Medulla oblongata (tissue), 1 donor: ENCODE results near the gene FOXD2.

Experiments used
- DNase-seq: peaks from one replicate; pipeline ENCODE4 v3.0.0-alpha.2; 2015; ENCODE audit errors: extremely low spot score

Gene FOXD2

DNA sequence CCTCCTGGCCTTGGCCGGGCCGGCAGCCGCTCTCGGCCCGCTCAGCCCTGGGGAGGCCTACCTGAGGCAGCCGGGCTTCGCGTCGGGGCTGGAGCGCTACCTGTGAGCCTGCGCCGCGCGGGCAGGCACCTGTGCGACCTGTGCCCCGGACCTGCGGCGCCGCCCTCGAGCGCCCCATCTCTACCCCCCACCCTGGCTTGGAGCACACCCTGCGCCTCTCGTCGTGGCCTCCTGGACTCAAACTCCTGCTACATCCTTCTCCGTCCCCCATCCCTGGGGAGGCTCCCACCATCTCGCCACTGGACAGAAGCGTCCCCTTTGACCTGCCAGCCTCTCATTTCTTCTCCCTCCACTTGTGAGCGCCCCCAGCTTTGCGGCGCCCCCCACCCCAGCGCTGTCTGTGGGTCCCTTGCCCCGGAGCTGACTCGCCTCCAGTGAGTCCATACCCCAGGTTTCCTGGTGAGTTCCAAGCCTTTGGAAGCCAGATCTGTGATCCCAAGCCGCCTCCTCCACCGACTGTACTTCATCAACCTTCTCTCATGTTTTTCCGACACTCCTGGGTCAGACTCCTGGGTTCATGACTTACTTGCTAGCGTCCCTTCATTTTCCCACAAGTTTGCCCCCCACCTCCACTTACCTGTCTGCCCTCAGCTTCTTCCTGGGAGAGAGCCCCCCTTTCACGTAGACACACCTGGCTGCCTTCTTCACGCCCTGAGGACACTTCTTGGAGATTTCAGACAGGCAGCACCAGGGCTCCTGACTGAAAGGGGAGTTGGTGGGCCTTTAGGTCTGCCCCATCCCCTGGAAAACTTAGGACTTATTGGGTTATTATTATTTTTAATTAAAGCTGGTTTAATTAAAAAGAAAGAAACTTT is 20.4 kb upstream of the FOXD2 start:
- no peak for DNase-seq

DNA sequence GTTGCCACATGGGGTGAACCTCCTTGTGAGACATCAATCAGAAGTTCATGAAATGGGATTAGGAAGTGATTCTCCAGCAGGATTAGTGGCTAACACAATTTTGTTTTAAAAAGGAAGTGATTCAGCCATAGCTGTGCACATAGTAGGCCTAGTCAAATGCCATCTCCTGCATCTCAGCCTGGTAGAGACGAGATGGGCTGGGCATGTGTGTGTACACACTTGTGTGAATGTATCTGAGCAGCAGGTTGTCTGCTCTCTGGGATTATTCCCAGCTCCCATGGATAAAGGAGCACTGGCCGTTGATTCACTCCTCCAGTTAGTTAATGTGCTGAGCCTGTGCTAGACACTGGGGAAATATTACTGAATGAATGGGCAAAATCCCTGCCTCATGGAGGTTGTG is 19.7 kb upstream of the FOXD2 start:
- DNase-seq = no peak

DNA sequence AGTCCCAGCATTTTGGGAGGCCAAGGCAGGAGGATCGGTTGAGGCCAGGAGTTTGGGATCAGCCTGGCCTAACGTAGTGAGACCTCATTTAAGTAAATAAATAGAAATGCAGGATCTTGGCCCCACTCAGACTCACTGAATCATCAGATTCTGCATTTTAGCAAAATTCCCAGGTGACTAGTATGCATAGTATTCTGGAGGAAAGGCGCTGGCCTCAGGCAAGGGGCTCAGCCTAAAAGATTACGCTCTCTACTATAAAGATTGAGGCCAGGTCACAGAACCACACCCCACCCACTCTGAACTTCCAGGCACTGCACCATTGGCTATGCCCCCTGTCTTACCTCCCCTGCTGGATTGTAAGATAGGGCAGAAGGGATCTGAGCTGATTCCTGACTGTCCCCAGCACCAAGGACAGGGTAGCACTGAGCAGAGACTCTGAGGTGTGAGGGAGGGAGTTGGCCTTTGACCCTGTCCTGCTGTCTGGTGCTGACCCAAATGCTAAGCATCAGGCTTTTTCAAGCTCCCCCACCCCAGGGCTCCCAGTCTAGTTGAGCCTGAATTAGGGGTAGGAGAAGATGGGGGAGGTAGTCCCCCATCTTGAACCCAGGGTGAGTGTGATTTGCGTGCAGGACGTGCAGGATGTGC is 19.0 kb upstream of the FOXD2 start:
- no peak for DNase-seq

DNA sequence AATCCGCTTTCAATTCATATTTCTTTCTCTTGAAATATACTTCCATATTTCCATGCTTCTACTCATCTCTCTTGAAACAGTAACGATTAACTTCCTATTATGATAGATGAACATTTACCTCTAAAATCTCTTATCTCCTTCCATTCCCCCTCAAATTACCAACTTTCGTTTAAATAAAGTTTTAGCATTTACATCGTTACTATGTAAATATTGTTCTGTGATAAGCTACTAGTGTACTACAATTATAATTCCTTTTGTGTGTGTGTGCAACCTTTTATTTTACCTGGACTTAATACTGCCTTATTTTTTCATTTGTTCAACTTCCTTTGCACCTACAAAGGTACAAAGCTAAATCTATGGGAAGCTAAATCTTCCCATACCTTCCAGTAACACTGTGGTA is 17.3 kb upstream of the FOXD2 start:
- DNase-seq = no peak

DNA sequence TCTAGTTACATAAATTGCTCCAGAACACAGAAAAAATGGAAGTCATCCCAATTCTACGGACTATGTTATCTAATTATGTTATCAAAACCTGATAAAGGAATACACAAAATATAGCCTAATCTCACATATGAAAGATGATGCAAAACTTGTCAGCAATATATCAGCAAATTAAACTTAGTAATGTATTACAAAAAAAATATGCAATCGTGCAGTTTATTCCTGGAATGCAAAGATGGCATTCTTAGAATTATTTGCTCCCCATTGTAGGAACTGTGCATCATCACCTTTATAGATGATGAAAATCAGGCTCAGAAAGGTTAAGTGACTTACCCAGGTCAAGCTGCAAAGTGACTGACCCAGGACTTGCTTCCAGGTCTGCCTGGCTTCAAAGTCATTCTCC is 14.0 kb upstream of the FOXD2 start:
- DNase-seq = no peak

DNA sequence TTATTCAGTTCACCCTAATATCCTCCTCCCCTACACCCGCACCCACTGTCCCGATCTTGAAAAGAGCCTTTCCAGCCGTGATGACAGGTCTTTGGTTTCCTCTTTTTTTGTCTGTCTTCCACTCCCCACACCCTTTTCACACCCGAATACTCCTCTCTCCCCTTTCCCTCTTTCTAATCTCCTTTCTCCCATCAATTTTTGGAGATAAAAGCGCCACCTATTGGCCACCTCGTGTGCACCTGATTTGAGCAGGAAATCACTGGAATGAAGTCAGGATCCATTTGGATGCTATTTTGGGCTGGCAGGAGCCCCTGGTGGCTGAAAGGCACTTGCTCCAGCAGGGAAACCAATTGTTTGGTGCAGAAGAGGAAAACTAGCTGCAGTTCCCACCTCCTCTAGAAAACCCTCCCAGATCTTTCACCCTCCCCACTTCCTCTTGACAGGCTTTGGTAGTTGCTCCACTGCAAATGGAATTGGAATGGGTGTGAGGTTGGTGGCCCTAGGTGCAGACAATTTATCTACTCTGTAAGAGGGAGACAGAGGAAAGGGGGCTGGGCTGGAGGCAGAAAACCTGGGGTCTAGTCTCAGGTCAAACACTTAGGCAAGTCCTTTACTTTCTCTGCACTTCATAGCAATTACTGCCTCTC is 13.4 kb upstream of the FOXD2 start:
- peak; percentile 54 for DNase-seq

DNA sequence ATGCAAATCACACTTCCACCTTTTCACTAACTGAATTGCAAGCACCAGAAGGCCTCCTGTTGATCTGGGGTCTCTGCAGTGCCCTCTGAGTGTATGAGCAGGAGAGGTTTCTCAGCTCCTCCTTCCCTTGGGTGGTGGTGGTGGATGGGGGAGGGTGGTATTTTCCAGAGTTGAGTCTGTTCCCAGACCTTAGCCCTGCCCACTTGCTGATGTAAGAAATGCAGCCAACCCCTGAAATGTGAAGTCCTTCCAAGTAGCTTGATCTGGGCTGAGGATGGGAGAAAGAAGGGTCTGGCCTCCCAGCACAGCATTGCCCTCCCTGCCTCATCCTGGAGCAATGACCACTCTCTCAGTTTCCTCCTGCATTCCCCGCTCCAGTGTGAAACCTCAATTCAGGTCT is 6.3 kb upstream of the FOXD2 start:
- no peak for DNase-seq

DNA sequence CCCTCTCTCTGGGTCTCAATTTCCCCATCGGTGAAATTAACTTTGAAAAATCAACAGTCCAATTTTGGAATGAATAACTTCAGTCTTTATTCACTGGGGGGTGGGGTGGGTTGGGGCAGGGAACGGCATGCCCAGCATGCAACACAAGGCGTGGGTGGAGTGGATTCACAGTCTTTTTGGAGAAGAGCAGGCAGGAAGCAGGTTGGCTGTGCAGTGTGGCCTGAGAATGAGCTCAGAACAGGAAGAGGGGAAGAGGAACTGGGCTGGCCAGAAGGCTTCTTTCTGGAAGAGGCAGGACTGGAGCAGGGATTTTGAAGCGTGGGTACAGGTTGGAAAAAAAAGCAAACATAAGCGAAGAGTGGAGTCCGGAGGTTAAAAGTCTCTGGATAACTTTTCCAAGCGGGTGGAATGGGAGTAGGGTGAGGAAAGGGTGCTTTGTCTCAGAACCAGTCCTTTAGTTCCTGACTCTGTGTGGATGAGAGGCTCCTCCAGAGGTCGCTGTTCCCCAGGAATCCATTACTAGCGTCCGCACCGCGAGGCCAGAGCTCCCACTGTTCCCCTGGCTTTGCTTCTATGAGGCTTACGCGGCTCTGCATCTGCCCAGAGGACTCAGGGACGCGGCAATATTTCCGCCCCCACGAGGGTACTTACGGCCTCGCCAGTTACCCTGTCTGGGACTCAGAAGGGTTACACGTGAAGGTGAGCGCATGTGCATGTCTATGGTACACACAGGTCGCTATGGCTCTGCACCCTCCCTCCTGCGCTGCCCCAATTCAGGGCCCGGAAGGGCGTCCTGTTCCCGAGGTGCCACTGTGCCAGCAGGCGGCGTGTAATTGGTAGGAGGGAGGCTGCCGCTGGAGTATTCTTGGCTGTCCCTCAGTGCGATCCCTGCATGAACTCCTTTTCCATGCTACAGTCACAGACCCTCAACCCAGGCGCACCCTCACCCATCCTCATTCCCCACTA is 5.5 kb upstream of the FOXD2 start:
- peak; percentile 87 for DNase-seq

DNA sequence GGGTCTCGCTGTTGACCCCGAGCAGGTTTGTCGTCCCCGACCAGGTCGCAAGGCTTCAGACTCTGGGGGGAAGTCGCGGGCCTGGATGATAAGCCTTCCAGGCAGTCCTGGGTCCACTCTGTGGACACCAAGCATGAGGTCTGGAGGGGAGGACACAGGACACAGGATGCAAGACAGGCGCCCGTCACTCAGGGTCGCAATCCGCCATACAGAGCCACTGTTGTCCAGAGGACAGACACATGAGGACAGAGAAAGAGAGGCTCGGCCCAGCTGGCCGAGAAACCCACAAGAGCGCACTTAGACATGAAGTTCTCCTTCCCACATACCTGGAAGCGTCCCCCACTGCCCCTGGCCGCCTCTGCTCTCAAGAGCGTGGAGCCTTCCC is 4.8 kb upstream of the FOXD2 start:
- DNase-seq = no peak

DNA sequence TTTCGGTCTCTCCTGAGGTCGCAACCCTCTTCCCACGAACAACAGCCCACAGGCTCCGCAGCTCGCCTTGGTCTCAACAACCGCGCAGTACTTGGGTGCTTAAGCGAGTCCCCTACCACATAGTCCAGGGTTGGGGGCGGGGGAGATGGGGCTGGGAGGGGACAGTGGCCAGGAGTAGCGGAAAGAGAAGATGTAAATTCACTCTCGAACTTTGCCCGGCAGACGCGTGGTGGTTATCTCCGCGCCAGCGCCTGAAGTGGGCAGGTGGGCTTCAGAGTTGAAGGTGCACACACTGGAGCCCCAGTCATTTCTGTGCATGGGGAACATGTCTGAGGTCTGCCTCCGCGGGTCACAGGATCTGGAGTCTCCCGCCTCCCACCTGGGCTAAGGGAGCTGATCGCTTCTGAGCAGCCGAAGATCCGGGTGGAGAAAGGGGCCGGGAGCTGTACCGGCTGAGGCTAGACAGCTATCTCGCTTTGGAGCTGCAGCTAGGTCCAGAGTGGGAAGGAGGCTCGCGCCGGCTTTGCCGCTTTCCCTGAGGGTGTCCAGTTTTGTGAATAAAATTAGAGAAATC is 4.3 kb upstream of the FOXD2 start:
- DNase-seq = no peak

DNA sequence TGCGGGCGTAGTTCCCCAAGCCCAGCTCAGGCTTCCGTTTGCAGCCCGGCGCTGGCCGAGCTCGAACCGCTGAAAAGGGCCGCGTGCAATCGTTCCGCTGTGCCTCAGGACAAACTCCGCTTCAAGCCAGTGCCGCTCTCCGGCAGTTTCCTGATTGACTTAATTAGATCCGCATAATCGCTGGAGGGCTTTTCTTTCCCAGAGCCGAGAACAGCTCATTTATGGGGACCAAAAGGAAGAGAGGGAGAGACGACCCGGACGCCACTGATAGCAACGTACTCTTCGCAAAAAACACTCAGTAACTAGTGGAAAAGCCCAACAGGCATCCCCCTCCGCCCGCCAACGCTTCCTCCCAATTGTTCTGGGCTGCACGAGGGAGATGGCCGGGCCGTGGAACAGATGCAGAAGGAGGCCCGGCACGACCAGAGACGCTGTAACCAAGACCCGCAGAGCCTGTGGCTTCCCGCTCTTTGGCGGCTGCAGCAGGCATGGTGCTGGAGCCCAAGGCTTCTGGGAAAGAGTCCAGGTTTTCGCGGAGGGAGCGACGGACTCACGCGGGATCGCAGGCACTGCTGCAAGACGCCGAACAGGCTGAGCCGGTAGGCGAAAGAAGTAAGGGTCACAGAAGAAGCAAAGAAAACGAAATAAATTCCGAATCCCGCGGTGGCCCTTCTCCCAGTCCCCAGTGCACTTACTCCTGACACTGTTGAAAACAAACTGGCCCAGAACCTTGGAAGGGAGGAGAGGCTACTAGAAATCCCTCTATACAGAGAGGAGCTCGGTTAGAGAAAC is 3.6 kb upstream of the FOXD2 start:
- DNase-seq = peak; percentile 59

DNA sequence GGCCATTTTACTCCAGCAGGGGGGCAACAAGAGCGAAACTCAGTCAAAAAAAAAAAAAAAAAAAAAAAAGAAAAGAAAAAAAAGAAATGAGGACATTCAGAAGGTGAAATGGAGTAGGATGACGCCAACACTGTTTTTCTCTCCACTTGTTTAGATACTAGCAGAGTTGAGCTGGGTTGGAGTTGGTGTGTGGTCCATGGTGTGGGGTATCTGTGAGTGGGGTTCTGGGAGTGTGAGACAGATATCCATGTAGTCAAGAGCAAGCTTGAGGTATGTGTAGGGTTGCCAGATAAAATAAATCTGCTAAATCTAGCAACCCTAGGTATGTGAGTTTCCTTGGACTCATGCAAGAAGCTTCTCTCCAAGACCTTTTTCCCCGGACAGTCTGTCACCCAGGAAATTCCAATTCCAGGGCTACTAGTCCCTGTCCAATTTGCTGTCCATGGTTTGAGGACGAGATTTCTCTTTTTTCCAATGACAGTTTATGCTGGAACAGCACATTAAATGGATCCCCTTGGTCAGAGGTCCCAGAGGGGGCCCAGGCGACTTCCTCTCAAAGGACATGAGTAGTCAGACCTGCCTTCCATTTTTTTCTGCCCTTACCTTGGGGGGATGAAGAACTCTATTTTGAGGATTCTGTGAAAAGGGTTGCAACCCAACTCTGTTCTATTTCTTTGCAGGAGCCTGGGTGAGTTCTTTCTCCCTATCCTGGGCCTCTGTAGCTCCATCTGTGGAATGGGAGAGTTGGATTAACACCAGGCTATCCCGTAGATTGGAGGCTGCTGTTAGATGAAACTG is 2.1 kb upstream of the FOXD2 start:
- no peak for DNase-seq

DNA sequence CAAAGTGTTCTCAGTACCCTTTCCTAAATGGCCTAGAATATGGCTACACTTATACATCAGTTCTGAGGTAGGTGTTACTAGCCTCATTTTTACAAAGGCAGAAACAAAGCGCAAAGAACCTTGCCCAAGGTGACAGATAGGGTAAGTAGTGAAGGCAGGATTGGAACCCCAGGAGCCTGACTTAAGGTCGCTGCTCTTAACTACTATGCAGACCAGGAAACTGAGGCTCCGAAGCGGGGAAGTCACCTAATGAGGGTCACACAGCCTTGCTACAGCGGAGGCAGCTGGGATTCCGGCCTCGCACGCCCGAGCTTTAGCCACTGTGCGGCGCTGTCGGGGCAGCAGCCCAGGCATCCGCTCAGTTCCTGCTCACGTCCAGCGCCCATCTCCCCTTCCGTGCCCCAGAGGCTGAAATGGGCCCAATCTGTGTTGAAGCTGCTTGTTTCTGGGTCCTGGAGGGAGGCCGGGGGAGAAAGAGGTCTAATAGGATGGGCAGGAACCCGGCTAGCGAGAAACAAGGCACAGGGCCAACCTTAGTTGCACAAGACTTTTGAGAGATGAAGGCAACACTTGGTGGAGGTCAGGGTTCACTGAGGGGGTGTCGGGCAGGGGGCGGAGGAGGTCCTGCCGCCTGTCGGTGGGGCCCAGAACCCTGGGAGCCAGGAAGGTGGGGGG is 1.4 kb upstream of the FOXD2 start:
- peak; percentile 44 for DNase-seq

DNA sequence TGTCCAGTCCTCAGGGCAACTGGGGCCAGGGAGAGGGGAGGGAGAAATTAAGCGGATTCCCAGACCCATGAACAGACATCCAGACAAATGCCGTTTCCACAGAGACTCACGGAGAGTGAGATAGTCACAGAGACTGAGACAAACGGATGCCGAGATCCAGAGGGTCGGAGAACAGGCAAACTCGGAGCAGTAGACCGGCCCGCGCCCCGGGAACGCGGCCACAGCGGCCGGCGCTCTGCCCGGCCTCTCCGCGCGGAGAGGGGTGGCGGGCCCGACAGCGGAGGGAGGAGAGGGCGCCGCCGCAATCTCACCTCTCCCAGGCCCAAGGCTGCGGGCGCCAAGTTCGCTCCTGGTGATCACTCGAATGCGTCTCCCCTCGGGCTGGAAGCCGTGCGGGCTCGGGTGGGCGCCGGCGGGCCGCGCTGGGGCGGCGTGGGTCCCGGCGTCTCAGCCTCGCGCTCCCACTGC is 831 bp upstream of the FOXD2 start:
- no peak for DNase-seq

DNA sequence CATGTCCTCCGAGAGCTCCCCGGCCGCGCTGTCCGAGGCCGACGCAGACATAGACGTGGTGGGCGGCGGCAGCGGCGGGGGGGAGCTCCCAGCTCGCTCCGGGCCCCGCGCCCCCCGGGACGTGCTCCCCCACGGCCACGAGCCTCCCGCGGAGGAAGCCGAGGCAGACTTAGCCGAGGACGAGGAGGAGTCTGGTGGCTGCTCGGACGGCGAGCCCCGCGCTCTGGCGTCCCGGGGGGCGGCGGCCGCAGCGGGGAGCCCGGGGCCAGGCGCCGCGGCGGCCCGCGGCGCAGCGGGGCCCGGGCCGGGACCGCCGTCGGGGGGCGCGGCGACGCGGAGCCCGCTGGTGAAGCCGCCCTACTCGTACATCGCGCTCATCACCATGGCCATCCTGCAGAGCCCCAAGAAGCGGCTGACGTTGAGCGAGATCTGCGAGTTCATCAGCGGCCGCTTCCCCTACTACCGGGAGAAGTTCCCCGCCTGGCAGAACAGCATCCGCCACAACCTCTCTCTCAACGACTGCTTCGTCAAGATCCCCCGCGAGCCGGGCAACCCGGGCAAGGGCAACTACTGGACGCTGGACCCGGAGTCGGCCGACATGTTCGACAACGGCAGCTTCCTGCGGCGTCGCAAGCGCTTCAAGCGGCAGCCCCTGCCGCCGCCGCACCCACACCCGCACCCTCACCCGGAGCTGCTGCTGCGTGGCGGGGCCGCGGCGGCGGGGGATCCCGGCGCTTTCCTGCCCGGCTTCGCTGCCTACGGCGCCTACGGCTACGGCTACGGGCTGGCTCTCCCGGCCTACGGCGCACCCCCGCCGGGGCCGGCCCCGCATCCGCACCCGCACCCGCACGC is 547 bp downstream of the FOXD2 start:
- no peak for DNase-seq

DNA sequence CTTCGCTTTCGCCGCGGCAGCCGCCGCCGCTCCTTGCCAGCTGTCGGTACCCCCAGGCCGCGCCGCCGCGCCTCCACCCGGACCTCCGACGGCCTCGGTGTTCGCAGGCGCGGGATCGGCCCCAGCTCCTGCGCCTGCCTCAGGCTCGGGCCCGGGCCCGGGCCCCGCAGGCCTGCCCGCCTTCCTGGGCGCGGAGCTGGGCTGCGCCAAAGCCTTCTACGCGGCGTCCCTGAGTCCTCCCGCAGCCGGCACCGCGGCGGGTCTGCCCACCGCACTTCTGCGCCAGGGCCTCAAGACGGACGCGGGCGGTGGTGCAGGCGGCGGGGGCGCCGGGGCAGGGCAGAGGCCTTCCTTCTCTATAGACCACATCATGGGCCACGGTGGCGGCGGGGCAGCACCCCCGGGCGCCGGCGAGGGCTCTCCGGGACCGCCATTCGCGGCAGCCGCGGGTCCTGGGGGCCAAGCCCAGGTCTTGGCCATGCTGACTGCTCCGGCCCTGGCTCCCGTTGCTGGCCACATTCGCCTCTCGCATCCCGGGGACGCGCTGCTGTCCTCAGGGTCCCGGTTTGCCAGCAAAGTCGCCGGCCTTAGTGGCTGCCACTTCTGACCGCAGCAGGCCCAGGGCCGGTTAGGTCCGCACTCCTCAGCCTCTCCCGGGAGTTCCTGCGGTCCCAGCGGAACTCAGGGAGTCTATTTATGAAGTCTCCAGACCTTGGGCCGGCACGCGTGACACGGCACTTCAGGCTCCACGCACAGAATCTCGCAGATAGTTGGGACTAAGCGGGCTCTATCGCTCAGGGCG is 1.4 kb downstream of the FOXD2 start:
- DNase-seq = no peak
